Liver (tissue), 9 donors: ENCODE measurements around the gene SCNN1A. TPM values are rescaled to one million over a fixed set of nuclear protein-coding genes. Genes with fewer than 3 reads are reported as not detected.
A peak's percentile ranks its signal among the peaks of the same experiment; 100 is the strongest.

ENCODE experiments used
- DNase-seq: peaks from one replicate; pipeline ENCODE4 v3.0.0-alpha.2; 2017; ENCODE audit warnings: low spot score
- H3K27ac ChIP-seq, 2 donors: one replicate each; pipeline ENCODE4 v1.7.0; 2013; ENCODE audit warnings: inconsistent platforms in 2 of 2, low read length in 2 of 2, control low read depth in 1 of 2, low read depth in 1 of 2, mild to moderate bottlenecking in 1 of 2
- H3K27me3 ChIP-seq, 4 donors: one replicate each; pipeline versions ENCODE4 v1.6.1 to v1.7.0; 2013; ENCODE audit warnings: low read length in 3 of 4, inconsistent platforms in 1 of 4, mild to moderate bottlenecking in 1 of 4, moderate library complexity in 1 of 4; ENCODE audit not compliant: control insufficient read depth in 4 of 4, insufficient read depth in 4 of 4
- H3K36me3 ChIP-seq, 4 donors: one replicate each; pipeline versions ENCODE4 v1.6.1 to v1.7.0; 2013; ENCODE audit warnings: low read length in 3 of 4, mild to moderate bottlenecking in 3 of 4, low read depth in 1 of 4, moderate library complexity in 1 of 4; ENCODE audit not compliant: control insufficient read depth in 4 of 4, insufficient read depth in 3 of 4
- H3K4me1 ChIP-seq, 4 donors: one replicate each; pipeline versions ENCODE4 v1.6.1 to v1.7.0; 2013; ENCODE audit warnings: low read length in 3 of 4, mild to moderate bottlenecking in 3 of 4, moderate library complexity in 1 of 4; ENCODE audit not compliant: control insufficient read depth in 4 of 4, insufficient read depth in 4 of 4
- H3K4me3 ChIP-seq, 3 donors: one replicate each; pipeline versions ENCODE4 v1.6.1 to v1.7.0; 2013; ENCODE audit warnings: low read length in 3 of 3, control low read depth in 1 of 3, low read depth in 1 of 3, mild to moderate bottlenecking in 1 of 3
- H3K9ac ChIP-seq, 2 donors: one replicate each; pipeline ENCODE4 v1.7.0; 2013; ENCODE audit warnings: low read length in 2 of 2, mild to moderate bottlenecking in 2 of 2, moderate library complexity in 2 of 2, control low read depth in 1 of 2, low read depth in 1 of 2
- H3K9me3 ChIP-seq, 4 donors: one replicate each; pipeline versions ENCODE4 v1.6.1 to v1.7.0; 2013; ENCODE audit warnings: low read length in 3 of 4; ENCODE audit not compliant: control insufficient read depth in 4 of 4
- FOXA2 ChIP-seq: IDR thresholded peaks from 2 replicates; pipeline ENCODE4 v1.6.1; 2016; ENCODE audit warnings: antibody characterized with exemption
- GABPA ChIP-seq, 2 donors: IDR thresholded peaks in 1 of 2; conservative IDR thresholded peaks in 1 of 2; 2 replicates each; pipeline ENCODE4 v1.6.1; 2016; ENCODE audit warnings: antibody characterized with exemption in 2 of 2, mild to moderate bottlenecking in 1 of 2, moderate library complexity in 1 of 2
- HNF4A ChIP-seq, 2 donors: conservative IDR thresholded peaks; 2 replicates each; pipeline ENCODE4 v1.6.1; 2016; ENCODE audit warnings: antibody characterized with exemption in 2 of 2, mild to moderate bottlenecking in 2 of 2
- HNF4G ChIP-seq: IDR thresholded peaks from 2 replicates; pipeline ENCODE4 v1.6.1; 2016; ENCODE audit warnings: antibody characterized with exemption
- MAX ChIP-seq: IDR thresholded peaks from 2 replicates; pipeline ENCODE4 v1.6.1; 2016; ENCODE audit warnings: antibody characterized with exemption
- NR2F2 ChIP-seq: IDR thresholded peaks from 2 replicates; pipeline ENCODE4 v1.6.1; 2016; ENCODE audit warnings: antibody characterized with exemption
- RAD21 ChIP-seq, 2 donors: IDR thresholded peaks; 2 replicates each; pipeline ENCODE4 v1.6.1; 2016; ENCODE audit warnings: antibody characterized with exemption in 2 of 2, mild to moderate bottlenecking in 2 of 2
- REST ChIP-seq: IDR thresholded peaks from 2 replicates; pipeline ENCODE4 v1.6.1; 2016; ENCODE audit warnings: antibody characterized with exemption, mild to moderate bottlenecking
- RXRA ChIP-seq, 2 donors: IDR thresholded peaks; 2 replicates each; pipeline ENCODE4 v1.6.1; 2017 to 2018; ENCODE audit warnings: antibody characterized with exemption in 2 of 2, mild to moderate bottlenecking in 1 of 2
- SP1 ChIP-seq: IDR thresholded peaks from 2 replicates; pipeline ENCODE4 v1.6.1; 2018; ENCODE audit warnings: antibody characterized with exemption, mild to moderate bottlenecking
- TAF1 ChIP-seq: conservative IDR thresholded peaks from 2 replicates; pipeline ENCODE4 v1.6.1; 2016; ENCODE audit warnings: antibody characterized with exemption, mild to moderate bottlenecking
- YY1 ChIP-seq: IDR thresholded peaks from 2 replicates; pipeline ENCODE4 v1.6.1; 2016; ENCODE audit warnings: antibody characterized with exemption, mild to moderate bottlenecking
- WGBS: extraction: QIAGEN DNeasy Blood & Tissue Kit; methylation state at CpG from one replicate; pipeline ENCODE4 v1.1.7; 2013; 5-methylcytosine and 5-hydroxymethylcytosine counted together
- polyA plus RNA-seq, 2 donors: library from polyadenylated mRNA; stranded (reverse) in 1 of 2; unstranded in 1 of 2; fragments of 200-250 nt in 1 of 2; fragments of >200 nt in 1 of 2; fragmentation: Nextera tagmentation in 1 of 2; extraction: Ambion mirVana in 1 of 2; gene quantifications; one replicate each; pipeline versions ENCODE4 v1.2.1 to v1.2.3, GENCODE V29; 2013 to 2015
- total RNA-seq, 2 donors: library from RNA; depleted of rRNA; stranded (reverse); fragments of >200 nt; gene quantifications; one replicate each; pipeline ENCODE4 v1.2.3, GENCODE V29; 2014
- TF ChIP-seq, protein P1 (sequence below): IDR thresholded peaks from 2 replicates; pipeline ENCODE4 v1.6.1; 2016; ENCODE audit warnings: antibody characterized with exemption
- TF ChIP-seq, protein P2 (sequence below): IDR thresholded peaks from 2 replicates; pipeline ENCODE4 v1.6.1; 2016; ENCODE audit warnings: antibody characterized with exemption
- TF ChIP-seq, protein P3 (sequence below): fragments of 150-350 bp; IDR thresholded peaks from 2 replicates; pipeline ENCODE4 v1.5.1; 2017; ENCODE audit warnings: improper control_type of control experiment, low read depth, low read length; ENCODE audit not compliant: missing input control
- donor health status: healthy.
- donor health status: healthy.
- donor health status: healthy.
- donor health status: healthy.
- donor health status: healthy.

SCNN1A gene
- total and polyA plus RNA-seq, 4 donors, result 0.47 to 7.7 (median 2.9) TPM

DNA sequence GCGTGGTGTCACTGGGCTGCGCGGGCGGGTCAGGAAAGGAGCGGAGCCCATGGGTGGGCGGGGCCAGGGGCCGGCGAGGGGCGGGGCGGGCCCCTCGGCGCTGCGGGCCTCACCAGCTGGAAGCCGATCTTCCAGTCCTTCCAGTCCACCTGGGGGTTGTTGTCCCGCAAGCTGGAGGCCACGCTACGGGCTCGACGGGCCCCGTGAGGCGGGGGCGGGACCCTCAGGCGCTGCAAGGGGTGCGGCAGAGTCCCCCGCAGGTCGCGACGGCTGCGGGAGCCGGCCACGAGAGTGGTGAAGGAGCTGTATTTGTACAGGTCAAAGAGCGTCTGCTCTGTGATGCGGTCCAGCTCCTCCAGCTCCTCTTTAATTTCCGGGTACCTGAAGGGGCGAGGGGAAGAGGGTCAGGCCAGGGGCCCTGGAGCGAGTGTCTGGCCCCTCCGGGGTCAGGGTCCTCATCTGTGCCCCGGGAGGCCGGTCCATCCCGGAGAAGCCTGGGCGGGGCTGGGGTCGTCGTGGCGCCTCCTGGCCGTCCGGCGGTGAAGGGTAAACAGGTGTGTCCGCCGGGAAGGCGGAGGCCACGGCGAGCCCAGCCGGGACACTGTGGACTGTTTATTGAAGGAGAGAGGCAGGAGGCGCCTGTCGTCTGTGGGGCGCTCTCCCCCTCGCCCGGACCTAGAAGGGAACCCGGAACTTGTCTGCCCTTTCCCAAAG lies 11.9 kb downstream of the SCNN1A start:
- Histone ChIP-seq H3K27me3 (no peaks in the 10 kb centered on the region), H3K27ac (peak overlapping the region; percentile 92 to 94), H3K4me1 (peaks cover 14 to 46% (median 35%) of the 10 kb centered on the region in 4 donors), H3K4me3 (peak overlapping the region; percentile 57 to 76 (median 69)), H3K9me3 (no peaks in the 10 kb centered on the region), H3K36me3 (no peaks in the 10 kb centered on the region), H3K9ac (peak overlapping the region; percentile 60 to 93)
- peak; percentile 83 for DNase-seq
- TF ChIP-seq MAX (peak; percentile 16), SP1 (peak; percentile 59), REST (peak; percentile 36), NR2F2 (no peak), HNF4A (conservative IDR thresholded peaks at IDR 0.05) (peak in 1 of 2 donors; percentile 36), YY1 (peak; percentile 39), RAD21 (IDR thresholded peaks at IDR 0.05) (no peak), HNF4G (peak; percentile 17), RXRA (IDR thresholded peaks at IDR 0.05) (no peak), TAF1 (peak; percentile 61), FOXA2 (no peak), GABPA (IDR thresholded peaks at IDR 0.05 in 1 of 2, conservative IDR thresholded peaks at IDR 0.05 in 1 of 2) (no peak)
- TF ChIP-seq, protein P1, sequence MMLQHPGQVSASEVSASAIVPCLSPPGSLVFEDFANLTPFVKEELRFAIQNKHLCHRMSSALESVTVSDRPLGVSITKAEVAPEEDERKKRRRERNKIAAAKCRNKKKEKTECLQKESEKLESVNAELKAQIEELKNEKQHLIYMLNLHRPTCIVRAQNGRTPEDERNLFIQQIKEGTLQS, result no peak
- TF ChIP-seq, protein P2, sequence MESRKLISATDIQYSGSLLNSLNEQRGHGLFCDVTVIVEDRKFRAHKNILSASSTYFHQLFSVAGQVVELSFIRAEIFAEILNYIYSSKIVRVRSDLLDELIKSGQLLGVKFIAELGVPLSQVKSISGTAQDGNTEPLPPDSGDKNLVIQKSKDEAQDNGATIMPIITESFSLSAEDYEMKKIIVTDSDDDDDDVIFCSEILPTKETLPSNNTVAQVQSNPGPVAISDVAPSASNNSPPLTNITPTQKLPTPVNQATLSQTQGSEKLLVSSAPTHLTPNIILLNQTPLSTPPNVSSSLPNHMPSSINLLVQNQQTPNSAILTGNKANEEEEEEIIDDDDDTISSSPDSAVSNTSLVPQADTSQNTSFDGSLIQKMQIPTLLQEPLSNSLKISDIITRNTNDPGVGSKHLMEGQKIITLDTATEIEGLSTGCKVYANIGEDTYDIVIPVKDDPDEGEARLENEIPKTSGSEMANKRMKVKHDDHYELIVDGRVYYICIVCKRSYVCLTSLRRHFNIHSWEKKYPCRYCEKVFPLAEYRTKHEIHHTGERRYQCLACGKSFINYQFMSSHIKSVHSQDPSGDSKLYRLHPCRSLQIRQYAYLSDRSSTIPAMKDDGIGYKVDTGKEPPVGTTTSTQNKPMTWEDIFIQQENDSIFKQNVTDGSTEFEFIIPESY, result no peak
- TF ChIP-seq, protein P3, sequence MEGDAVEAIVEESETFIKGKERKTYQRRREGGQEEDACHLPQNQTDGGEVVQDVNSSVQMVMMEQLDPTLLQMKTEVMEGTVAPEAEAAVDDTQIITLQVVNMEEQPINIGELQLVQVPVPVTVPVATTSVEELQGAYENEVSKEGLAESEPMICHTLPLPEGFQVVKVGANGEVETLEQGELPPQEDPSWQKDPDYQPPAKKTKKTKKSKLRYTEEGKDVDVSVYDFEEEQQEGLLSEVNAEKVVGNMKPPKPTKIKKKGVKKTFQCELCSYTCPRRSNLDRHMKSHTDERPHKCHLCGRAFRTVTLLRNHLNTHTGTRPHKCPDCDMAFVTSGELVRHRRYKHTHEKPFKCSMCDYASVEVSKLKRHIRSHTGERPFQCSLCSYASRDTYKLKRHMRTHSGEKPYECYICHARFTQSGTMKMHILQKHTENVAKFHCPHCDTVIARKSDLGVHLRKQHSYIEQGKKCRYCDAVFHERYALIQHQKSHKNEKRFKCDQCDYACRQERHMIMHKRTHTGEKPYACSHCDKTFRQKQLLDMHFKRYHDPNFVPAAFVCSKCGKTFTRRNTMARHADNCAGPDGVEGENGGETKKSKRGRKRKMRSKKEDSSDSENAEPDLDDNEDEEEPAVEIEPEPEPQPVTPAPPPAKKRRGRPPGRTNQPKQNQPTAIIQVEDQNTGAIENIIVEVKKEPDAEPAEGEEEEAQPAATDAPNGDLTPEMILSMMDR, result no peak
- 2% methylated on average over 59 of the region's 59 CpGs for WGBS
